RWPE1 (cell line): Measurements from ENCODE around the gene CEP57L1.
A peak's percentile ranks its signal among the peaks of the same experiment; 100 is the strongest.

Experiments
- CTCF ChIA-PET: fragments of 350-600 bp; sonication (Branson Sonifier 250); formaldehyde crosslinking; extraction: SDS; loops from one replicate; lab custom pipeline; 2021; lab: Yijun Ruan, JAX
- POLR2A ChIA-PET: fragments of 400-600 bp; formaldehyde crosslinking; extraction: SDS; loops from one replicate; lab custom pipeline; 2020; ENCODE audit warnings: antibody characterized with exemption; ENCODE audit not compliant: low non-redundant PET; lab: Yijun Ruan, JAX
- DNase-seq: peaks from one replicate; pipeline ENCODE4 v3.0.0; 2012; ENCODE audit warnings: low spot score
- H3K27ac ChIP-seq: fragments of 450-650 bp; 2 replicates; pipeline ENCODE4 v1.5.1; 2017
- CTCF ChIP-seq: fragments of 450-650 bp; conservative IDR thresholded peaks from 2 replicates; pipeline ENCODE4 v1.5.1; 2017; ENCODE audit warnings: low read depth, mild to moderate bottlenecking

Gene CEP57L1

GRCh38 chr6:109088995-109089394 is 6.3 kb upstream of the CEP57L1 start:
- no peak for DNase-seq
- TF ChIP-seq CTCF = no peak
- CTCF ChIA-PET = no interaction called here
- H3K27ac ChIP-seq = no peak overlapping the region
- POLR2A ChIA-PET = no interaction called here

- DNase-seq = no peak
- CTCF ChIA-PET = interaction anchor here (0.6 kb wide), 1 partner anchor 79 kb away, joined by 3 read pairs; no protein-coding TSS in a partner anchor
- no peak overlapping the region for H3K27ac ChIP-seq
- TF ChIP-seq CTCF = no peak
- POLR2A ChIA-PET = no interaction called here
Observed at GRCh38 chr6:109091314-109092024, 3.8 kb upstream of the CEP57L1 start.

- DNase-seq = no peak
- no peak overlapping the region for H3K27ac ChIP-seq
- TF ChIP-seq CTCF = no peak
- POLR2A ChIA-PET = no interaction called here
- CTCF ChIA-PET = no interaction called here
Observed at GRCh38 chr6:109092074-109092473, 3.2 kb upstream of the CEP57L1 start.

- ChIA-PET POLR2A (no interaction called here), CTCF (interaction anchor here (0.6 to 0.7 kb wide), 2 partner anchors 43 to 611 kb away, joined by 3 read pairs; no protein-coding TSS in a partner anchor)
- peak overlapping the region; percentile 97 for H3K27ac ChIP-seq
- DNase-seq = peak; percentile 14
- TF ChIP-seq CTCF = no peak
Observed at GRCh38 chr6:109093732-109094415, 1.4 kb upstream of the CEP57L1 start.

GRCh38 chr6:109094416-109095035 is 781 bp upstream of the CEP57L1 start, which contains the start of gene SESN1:
Gene SESN1 (minus strand): TSS chr6:109094846. CDS start chr6:109094073, 773 bp downstream.
- ChIA-PET CTCF (interaction anchor here (0.7 kb wide), 1 partner anchor 611 kb away, joined by 3 read pairs; no protein-coding TSS in a partner anchor), POLR2A (no interaction called here)
- no peak for TF ChIP-seq CTCF
- H3K27ac ChIP-seq = peak within 1 kb of the TSS; percentile 97
- DNase-seq = peak; percentile 94

- POLR2A ChIA-PET = no interaction called here
- DNase-seq = no peak
- TF ChIP-seq CTCF = no peak
- H3K27ac ChIP-seq = peak overlapping the region; percentile 97
- CTCF ChIA-PET = no interaction called here
Observed at GRCh38 chr6:109095835-109096084, 453 bp downstream of the CEP57L1 start.
